ENCODE data around the gene GPR87. TPM values are rescaled to one million over a fixed set of nuclear protein-coding genes. Genes with fewer than 3 reads are reported as not detected.
A peak's percentile ranks its signal among the peaks of the same experiment; 100 is the strongest.

GPR87 gene
- total and polyA plus RNA-seq, 2 of the 4 experiments (the other 2 are of a cell fraction), result 0.26 to 0.36 TPM

DNA sequence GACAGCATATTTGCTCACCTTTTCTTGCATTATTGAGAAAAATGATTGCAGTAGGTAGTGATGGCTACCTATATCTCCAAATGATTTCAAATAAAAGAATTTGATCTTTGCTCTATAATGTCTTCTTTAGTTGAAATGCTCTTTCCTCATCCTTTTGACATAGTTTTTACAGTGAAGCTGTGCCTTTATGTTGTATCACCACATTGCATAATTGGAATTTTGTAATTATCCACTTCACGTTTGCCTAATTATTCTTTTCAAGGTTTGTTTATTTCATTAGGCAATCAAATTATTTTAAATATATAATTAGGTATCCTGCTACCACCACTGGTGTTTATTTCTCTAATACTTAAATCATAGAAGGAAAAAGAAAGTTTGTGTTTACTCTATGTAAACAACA lies 34.0 kb upstream of the GPR87 start:
- H3K36me3 ChIP-seq (ENCODE audit: control insufficient read depth, insufficient read depth, low read length), result no peaks in the 10 kb centered on the region
- H4K8ac ChIP-seq (ENCODE audit: low read depth in 2 of 2, low read length in 2 of 2), result no peak overlapping the region
- no peaks in the 10 kb centered on the region for H4K20me1 ChIP-seq (ENCODE audit: insufficient read depth, low read length)
- POLR2A ChIA-PET (ENCODE audit: unreplicated experiment), result no interaction called here
- no peak overlapping the region for H3K4me2 ChIP-seq (ENCODE audit: low read depth, low read length)
- H4K5ac ChIP-seq (ENCODE audit: low read depth, low read length), result no peak overlapping the region
- no peak overlapping the region for H3K18ac ChIP-seq (ENCODE audit: low read depth, low read length)
- peaks cover 3% of the 10 kb centered on the region; the same call in 1 of the 2 replicates for H3K4me1 ChIP-seq (ENCODE audit: control insufficient read depth, insufficient read depth, low read length)
- H4K91ac ChIP-seq (ENCODE audit: insufficient read depth, low read depth, low read length), result no peak overlapping the region
- dilution Hi-C loops (cut with HindIII; ENCODE audit: low sequenced_read_pairs, unreplicated experiment) (no loop called here), in situ Hi-C loops (cut with MboI; ENCODE audit: low sequenced_read_pairs) (no loop called here), intact Hi-C loops (cut with micrococcal nuclease) (no loop called here)
- no peak overlapping the region for H3K4ac ChIP-seq (ENCODE audit: low read depth, low read length)
- H2BK20ac ChIP-seq (ENCODE audit: low read depth, low read length), result no peak overlapping the region
- no peak overlapping the region for H2BK15ac ChIP-seq (ENCODE audit: low read depth, low read length)
- CTCF ChIA-PET, result no interaction called here
- no peak overlapping the region for H3K56ac ChIP-seq (ENCODE audit: extremely low read depth, insufficient read depth, low read length)
- H3K27ac ChIP-seq (ENCODE audit: insufficient read depth, low read length), result no peak overlapping the region
- H3K14ac ChIP-seq (replicated peaks; ENCODE audit: low read depth, low read length), result no peak overlapping the region
- H3K9ac ChIP-seq (ENCODE audit: low read depth, low read length), result no peak overlapping the region
- H3K9me1 ChIP-seq (ENCODE audit: insufficient read depth, low read length), result no peaks in the 10 kb centered on the region; the same call in 1 of the 2 replicates
- no peak overlapping the region for H3K4me3 ChIP-seq (ENCODE audit: insufficient read depth, low read depth, low read length)
- no peaks in the 10 kb centered on the region for H3K79me1 ChIP-seq (ENCODE audit: low read depth in 1 of 2, low read length in 2 of 2)
- DNase-seq, result no peak
- no TSS peak for BruUV-seq (replicated peaks)
- H2AK9ac ChIP-seq (replicated peaks; ENCODE audit: low read depth, low read length, poor library complexity), result no peak overlapping the region
- H3K9me3 ChIP-seq (ENCODE audit: control insufficient read depth, insufficient read depth, low read length), result no peaks in the 10 kb centered on the region
- no peak overlapping the region for H2AFZ ChIP-seq (replicated peaks; ENCODE audit: low read length, poor library complexity)
- no peak overlapping the region for H3K23ac ChIP-seq (ENCODE audit: low read depth, low read length)
- H2AK5ac ChIP-seq (ENCODE audit: low read depth, low read length), result no peak overlapping the region
- TF ChIP-seq, protein P1, sequence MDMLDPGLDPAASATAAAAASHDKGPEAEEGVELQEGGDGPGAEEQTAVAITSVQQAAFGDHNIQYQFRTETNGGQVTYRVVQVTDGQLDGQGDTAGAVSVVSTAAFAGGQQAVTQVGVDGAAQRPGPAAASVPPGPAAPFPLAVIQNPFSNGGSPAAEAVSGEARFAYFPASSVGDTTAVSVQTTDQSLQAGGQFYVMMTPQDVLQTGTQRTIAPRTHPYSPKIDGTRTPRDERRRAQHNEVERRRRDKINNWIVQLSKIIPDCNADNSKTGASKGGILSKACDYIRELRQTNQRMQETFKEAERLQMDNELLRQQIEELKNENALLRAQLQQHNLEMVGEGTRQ (IDR thresholded peaks at IDR 0.05; ENCODE audit: low read depth, low read length), result no peak
- TF ChIP-seq RFX5 (IDR thresholded peaks at IDR 0.05; ENCODE audit: low read depth, low read length), result no peak
- TF ChIP-seq RCOR1 (IDR thresholded peaks at IDR 0.05; ENCODE audit: insufficient replicate concordance, low read length), result no peak
- no peak for TF ChIP-seq MAZ (IDR thresholded peaks at IDR 0.05; ENCODE audit: borderline replicate concordance, low read depth, low read length)
- TF ChIP-seq MXI1 (IDR thresholded peaks at IDR 0.05; ENCODE audit: borderline replicate concordance, low read depth, low read length), result no peak
- TF ChIP-seq CHD1 (IDR thresholded peaks at IDR 0.05; ENCODE audit: low read depth, low read length), result no peak
- TF ChIP-seq RAD21 (IDR thresholded peaks at IDR 0.05; ENCODE audit: low read length), result no peak
- no peak for TF ChIP-seq POLR2A (IDR thresholded peaks at IDR 0.05; ENCODE audit: low read depth, low read length)
- no peak for TF ChIP-seq CEBPB (IDR thresholded peaks at IDR 0.05; ENCODE audit: low read depth, low read length)
- TF ChIP-seq SMC3 (IDR thresholded peaks at IDR 0.05; ENCODE audit: low read depth, low read length), result no peak
- no peak for TF ChIP-seq BHLHE40 (IDR thresholded peaks at IDR 0.05; ENCODE audit: low read depth, low read length)
- TF ChIP-seq FOS (IDR thresholded peaks at IDR 0.05; ENCODE audit: low read depth, low read length), result no peak
- TF ChIP-seq NFE2L2 (IDR thresholded peaks at IDR 0.05; ENCODE audit: low read depth, low read length), result no peak
- no peak overlapping the region for H2BK120ac ChIP-seq (ENCODE audit: low read depth, low read length)
- peak; percentile 10; the same call in 1 of the 2 replicates for ATAC-seq (ENCODE audit: low read depth)
- no peak overlapping the region for H2BK5ac ChIP-seq (ENCODE audit: low read depth, low read length, poor library complexity, severe bottlenecking)
- no peaks in the 10 kb centered on the region for H3K27me3 ChIP-seq (ENCODE audit: control insufficient read depth, insufficient read depth, low read length)
- WGBS, 2 experiments (ENCODE audit: extremely low coverage in 2 of 2, insufficient read length in 1 of 2), result no CpG with 5 or more reads among the region's 1 CpG

All from IMR-90 (cell line).